Fibroblast of lung (primary cell): ENCODE measurements around the gene HSPA6. TPM values are rescaled to one million over a fixed set of nuclear protein-coding genes. Genes with fewer than 3 reads are reported as not detected.
"Not testable (repeated sequence)": the region's sequence is repeated elsewhere in the genome, so short reads cannot be mapped to it uniquely, and the experiment has no call there.

ENCODE experiments used
- DNase-seq, 2 donors: peaks; one replicate each; pipeline versions ENCODE4 v3.0.0 to v3.0.0-alpha.2; 2010; ENCODE audit warnings: low read depth in 2 of 2
- H2AFZ ChIP-seq: 2 replicates; pipeline ENCODE4 v1.5.1; 2012; ENCODE audit warnings: low read length, control low read depth, inconsistent platforms
- H3K27ac ChIP-seq: 2 replicates; pipeline ENCODE4 v1.5.1; 2011; ENCODE audit warnings: low read length, control low read depth; ENCODE audit not compliant: insufficient read depth
- H3K27me3 ChIP-seq: 2 replicates; pipeline ENCODE4 v1.5.1; 2011; ENCODE audit warnings: mild to moderate bottlenecking, low read length; ENCODE audit not compliant: control insufficient read depth, insufficient read depth
- H3K36me3 ChIP-seq: 2 replicates; pipeline ENCODE4 v1.5.1; 2011; ENCODE audit warnings: low read length; ENCODE audit not compliant: control insufficient read depth, insufficient read depth
- H3K4me1 ChIP-seq: 2 replicates; pipeline ENCODE4 v1.5.1; 2011; ENCODE audit warnings: low read length; ENCODE audit not compliant: control insufficient read depth, insufficient read depth; ENCODE audit errors: extremely low read depth
- H3K4me2 ChIP-seq: 2 replicates; pipeline ENCODE4 v1.5.1; 2011; ENCODE audit warnings: low read length, control low read depth; ENCODE audit not compliant: insufficient read depth; ENCODE audit errors: extremely low read depth
- H3K4me3 ChIP-seq, 4 experiments: fragments of 200-600 bp in 1 of 4; sonication (generic) in 1 of 4; replicated peaks in 1 of 4; 2 replicates each; pipeline ENCODE4 v1.5.1; 2011 to 2016; ENCODE audit warnings: low read length in 4 of 4, low read depth in 3 of 4, mild to moderate bottlenecking in 3 of 4, control low read depth in 2 of 4, inconsistent platforms in 1 of 4, mixed read lengths in 1 of 4; ENCODE audit not compliant: insufficient read depth in 1 of 4; ENCODE audit errors: control extremely low read depth in 1 of 4
- H3K79me2 ChIP-seq: 2 replicates; pipeline ENCODE4 v1.5.1; 2012; ENCODE audit warnings: mild to moderate bottlenecking, low read length, inconsistent platforms; ENCODE audit not compliant: control insufficient read depth, insufficient read depth
- H3K9ac ChIP-seq: 2 replicates; pipeline ENCODE4 v1.5.1; 2011; ENCODE audit warnings: mild to moderate bottlenecking, low read length, control low read depth; ENCODE audit not compliant: insufficient read depth
- H3K9me3 ChIP-seq: 2 replicates; pipeline ENCODE4 v1.5.1; 2012; ENCODE audit warnings: low read depth, low read length; ENCODE audit not compliant: control insufficient read depth, insufficient read depth
- H4K20me1 ChIP-seq: 2 replicates; pipeline ENCODE4 v1.5.1; 2011; ENCODE audit warnings: low read length; ENCODE audit not compliant: control insufficient read depth, insufficient read depth; ENCODE audit errors: extremely low read depth
- polyA plus RNA-seq, 2 donors: library from polyadenylated mRNA; depleted of rRNA in 1 of 2; stranded (reverse) in 1 of 2; unstranded in 1 of 2; fragments of >200 nt; gene quantifications; 2 replicates each; pipeline ENCODE4 v1.2.1, GENCODE V29; 2011 to 2012; ENCODE audit warnings: missing spikeins in 1 of 2
- total RNA-seq: library from RNA; depleted of rRNA; stranded (reverse); fragments of >200 nt; gene quantifications from 2 replicates; pipeline ENCODE4 v1.2.1, GENCODE V29; 2014

Gene HSPA6
- total and polyA plus RNA-seq, 2 donors (not counting 1 experiment from before 2014, with no cell fraction given) = 0.22 to 2.3 TPM

- H3K4me2 ChIP-seq, H3K36me3 ChIP-seq, H3K4me3 ChIP-seq: not testable (repeated sequence)
Observed at GRCh38 chr1:161540570-161540960, 16.2 kb downstream of the HSPA6 start.

GRCh38 chr1:161542091-161542559, 17.8 kb downstream of the HSPA6 start:
- H3K4me2 ChIP-seq, H3K9ac ChIP-seq, H3K4me1 ChIP-seq, H3K27me3 ChIP-seq, H3K9me3 ChIP-seq, H3K79me2 ChIP-seq, DNase-seq, H3K27ac ChIP-seq, H3K36me3 ChIP-seq, H4K20me1 ChIP-seq, H3K4me3 ChIP-seq, H2AFZ ChIP-seq: not testable (repeated sequence)

More at GRCh38 chr1:161540570-161540960, 16.2 kb downstream of the HSPA6 start:
- not testable (repeated sequence) for H3K79me2 ChIP-seq, H3K4me1 ChIP-seq, H4K20me1 ChIP-seq, H3K9ac ChIP-seq, H3K27ac ChIP-seq, H3K27me3 ChIP-seq, DNase-seq, H3K9me3 ChIP-seq, H2AFZ ChIP-seq

- not testable (repeated sequence) for H3K27me3 ChIP-seq, H3K36me3 ChIP-seq, H3K9me3 ChIP-seq, H3K4me1 ChIP-seq, H3K4me2 ChIP-seq, H3K27ac ChIP-seq, H4K20me1 ChIP-seq, H3K4me3 ChIP-seq, H3K9ac ChIP-seq, H2AFZ ChIP-seq, DNase-seq, H3K79me2 ChIP-seq
Observed at GRCh38 chr1:161543125-161543524, 18.8 kb downstream of the HSPA6 start.

- not testable (repeated sequence) for H3K9me3 ChIP-seq, H3K27me3 ChIP-seq, H3K4me2 ChIP-seq, H2AFZ ChIP-seq, H3K9ac ChIP-seq, H3K79me2 ChIP-seq, H3K4me1 ChIP-seq, H3K36me3 ChIP-seq, H4K20me1 ChIP-seq, DNase-seq, H3K27ac ChIP-seq, H3K4me3 ChIP-seq
Observed at GRCh38 chr1:161545005-161545731, 20.8 kb downstream of the HSPA6 start.

GRCh38 chr1:161547995-161548741, 23.8 kb downstream of the HSPA6 start:
- not testable (repeated sequence) for H3K9me3 ChIP-seq, H2AFZ ChIP-seq, H3K4me1 ChIP-seq, H3K4me3 ChIP-seq, H3K4me2 ChIP-seq, DNase-seq, H3K36me3 ChIP-seq, H4K20me1 ChIP-seq, H3K9ac ChIP-seq, H3K79me2 ChIP-seq, H3K27ac ChIP-seq, H3K27me3 ChIP-seq

- H4K20me1 ChIP-seq, DNase-seq, H3K4me2 ChIP-seq, H3K36me3 ChIP-seq, H3K79me2 ChIP-seq, H3K9ac ChIP-seq, H3K9me3 ChIP-seq, H3K4me3 ChIP-seq, H3K27ac ChIP-seq, H3K4me1 ChIP-seq, H3K27me3 ChIP-seq, H2AFZ ChIP-seq: not testable (repeated sequence)
Observed at GRCh38 chr1:161548749-161549406, 24.5 kb downstream of the HSPA6 start.
